Measurements from ENCODE around the gene GRAMD2B.
A peak's percentile ranks its signal among the peaks of the same experiment; 100 is the strongest.

DNA sequence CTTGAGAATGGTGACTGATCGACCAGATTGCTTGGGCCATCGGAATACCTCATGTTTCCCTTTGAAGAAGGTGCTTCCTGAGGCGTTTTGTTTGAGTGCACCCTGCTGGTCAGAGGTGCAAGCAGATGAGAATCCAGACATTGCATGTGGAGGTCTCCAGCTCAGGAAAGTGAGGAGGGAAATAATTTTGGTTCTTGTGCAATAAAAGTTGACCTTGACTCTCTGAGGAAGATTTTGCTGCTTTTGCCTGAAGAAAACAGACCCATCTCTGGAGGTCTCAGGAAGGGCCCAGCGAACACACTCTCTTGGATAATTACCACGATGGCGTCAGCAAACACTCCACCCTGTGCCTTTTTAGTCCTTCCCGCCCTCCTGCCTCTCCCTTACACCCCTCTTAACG, 69.7 kb downstream of the GRAMD2B start:
- TF ChIP-seq, protein P1, sequence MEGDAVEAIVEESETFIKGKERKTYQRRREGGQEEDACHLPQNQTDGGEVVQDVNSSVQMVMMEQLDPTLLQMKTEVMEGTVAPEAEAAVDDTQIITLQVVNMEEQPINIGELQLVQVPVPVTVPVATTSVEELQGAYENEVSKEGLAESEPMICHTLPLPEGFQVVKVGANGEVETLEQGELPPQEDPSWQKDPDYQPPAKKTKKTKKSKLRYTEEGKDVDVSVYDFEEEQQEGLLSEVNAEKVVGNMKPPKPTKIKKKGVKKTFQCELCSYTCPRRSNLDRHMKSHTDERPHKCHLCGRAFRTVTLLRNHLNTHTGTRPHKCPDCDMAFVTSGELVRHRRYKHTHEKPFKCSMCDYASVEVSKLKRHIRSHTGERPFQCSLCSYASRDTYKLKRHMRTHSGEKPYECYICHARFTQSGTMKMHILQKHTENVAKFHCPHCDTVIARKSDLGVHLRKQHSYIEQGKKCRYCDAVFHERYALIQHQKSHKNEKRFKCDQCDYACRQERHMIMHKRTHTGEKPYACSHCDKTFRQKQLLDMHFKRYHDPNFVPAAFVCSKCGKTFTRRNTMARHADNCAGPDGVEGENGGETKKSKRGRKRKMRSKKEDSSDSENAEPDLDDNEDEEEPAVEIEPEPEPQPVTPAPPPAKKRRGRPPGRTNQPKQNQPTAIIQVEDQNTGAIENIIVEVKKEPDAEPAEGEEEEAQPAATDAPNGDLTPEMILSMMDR (IDR thresholded peaks at IDR 0.05): peak in 2 of 3 experiments; percentile 32 to 45
- no peak for TF ChIP-seq POLR2A (IDR thresholded peaks at IDR 0.05)
